ENCODE measurements around the gene NAPG. TPM values are rescaled to one million over a fixed set of nuclear protein-coding genes. Genes with fewer than 3 reads are reported as not detected.

NAPG gene
- total and polyA plus RNA-seq, 3 experiments from 2014 or later = 10.1 to 29.6 (median 27.5) TPM

GRCh38 chr18:10485475-10485874 lies 40.4 kb upstream of the NAPG start:
- no peaks in the 10 kb centered on the region for H3K9me3 ChIP-seq (ENCODE audit: low read length)
- H3K27me3 ChIP-seq (ENCODE audit: insufficient read depth, low read length, poor library complexity, severe bottlenecking) = no peaks in the 10 kb centered on the region
- no peaks in the 10 kb centered on the region for H3K36me3 Mint-ChIP-seq
- peaks cover 3 to 9% (median 4%) of the 10 kb centered on the region in 3 donors for H3K4me1 Mint-ChIP-seq
- no peak overlapping the region for H3K4me3 ChIP-seq (ENCODE audit: low read length)
- no peak overlapping the region for H3K27ac ChIP-seq (ENCODE audit: low read depth, low read length)
- peak overlapping the region in 1 of 8 donors; percentile 75 for H3K27ac Mint-ChIP-seq
- POLR2A ChIA-PET = no interaction called here
- H3K9me3 Mint-ChIP-seq = peaks cover 0 to 2% (median 0%) of the 10 kb centered on the region in 5 donors
- CTCF ChIA-PET = no interaction called here
- H3K4me3 Mint-ChIP-seq = no peak overlapping the region
- H3K27me3 Mint-ChIP-seq = peaks cover 0 to 1% of the 10 kb centered on the region in 2 donors
- H3K36me3 ChIP-seq (ENCODE audit: insufficient read depth, low read length) = no peaks in the 10 kb centered on the region
- no peaks in the 10 kb centered on the region for H3K4me1 ChIP-seq (ENCODE audit: insufficient read depth, low read length)
- DNase-seq = no peak

- Histone ChIP-seq H3K4me1 (ENCODE audit: insufficient read depth, low read length) (no peaks in the 10 kb centered on the region), H3K4me3 (ENCODE audit: low read length) (no peak overlapping the region), H3K36me3 (ENCODE audit: insufficient read depth, low read length) (no peaks in the 10 kb centered on the region), H3K27ac (ENCODE audit: low read depth, low read length) (no peak overlapping the region), H3K27me3 (ENCODE audit: insufficient read depth, low read length, poor library complexity, severe bottlenecking) (no peaks in the 10 kb centered on the region), H3K9me3 (ENCODE audit: low read length) (no peaks in the 10 kb centered on the region)
- CTCF ChIA-PET = no interaction called here
- Mint-ChIP-seq H3K27me3 (peaks cover 0 to 1% of the 10 kb centered on the region in 2 donors), H3K4me3 (no peak overlapping the region), H3K36me3 (no peaks in the 10 kb centered on the region), H3K4me1 (peaks cover 7 to 15% (median 11%) of the 10 kb centered on the region in 3 donors), H3K9me3 (peaks cover 0 to 2% (median 0%) of the 10 kb centered on the region in 5 donors), H3K27ac (no peak overlapping the region)
- POLR2A ChIA-PET = no interaction called here
- no peak for DNase-seq
Observed at GRCh38 chr18:10486362-10486761, 39.5 kb upstream of the NAPG start.

GRCh38 chr18:10487154-10487553 lies 38.7 kb upstream of the NAPG start:
- no peak overlapping the region for H3K4me3 Mint-ChIP-seq
- no peak for DNase-seq
- peaks cover 7 to 15% (median 11%) of the 10 kb centered on the region in 3 donors for H3K4me1 Mint-ChIP-seq
- no peak overlapping the region for H3K27ac Mint-ChIP-seq
- no peak overlapping the region for H3K4me3 ChIP-seq (ENCODE audit: low read length)
- H3K27ac ChIP-seq (ENCODE audit: low read depth, low read length) = no peak overlapping the region
- peaks cover 0 to under 1% (median 0%) of the 10 kb centered on the region in 5 donors for H3K9me3 Mint-ChIP-seq
- peaks cover 0 to 1% of the 10 kb centered on the region in 2 donors for H3K27me3 Mint-ChIP-seq
- no peaks in the 10 kb centered on the region for H3K4me1 ChIP-seq (ENCODE audit: insufficient read depth, low read length)
- H3K36me3 ChIP-seq (ENCODE audit: insufficient read depth, low read length) = no peaks in the 10 kb centered on the region
- H3K9me3 ChIP-seq (ENCODE audit: low read length) = no peaks in the 10 kb centered on the region
- H3K36me3 Mint-ChIP-seq = no peaks in the 10 kb centered on the region
- no peaks in the 10 kb centered on the region for H3K27me3 ChIP-seq (ENCODE audit: insufficient read depth, low read length, poor library complexity, severe bottlenecking)
- POLR2A ChIA-PET = no interaction called here
- CTCF ChIA-PET = no interaction called here

- Histone ChIP-seq H3K27me3 (ENCODE audit: insufficient read depth, low read length, poor library complexity, severe bottlenecking) (no peaks in the 10 kb centered on the region), H3K27ac (ENCODE audit: low read depth, low read length) (no peak overlapping the region), H3K4me3 (ENCODE audit: low read length) (no peak overlapping the region), H3K36me3 (ENCODE audit: insufficient read depth, low read length) (no peaks in the 10 kb centered on the region), H3K4me1 (ENCODE audit: insufficient read depth, low read length) (no peaks in the 10 kb centered on the region), H3K9me3 (ENCODE audit: low read length) (no peaks in the 10 kb centered on the region)
- H3K36me3 Mint-ChIP-seq = no peaks in the 10 kb centered on the region
- CTCF ChIA-PET = no interaction called here
- H3K4me1 Mint-ChIP-seq = peaks cover 7 to 15% (median 11%) of the 10 kb centered on the region in 3 donors
- no peaks in the 10 kb centered on the region for H3K9me3 Mint-ChIP-seq
- POLR2A ChIA-PET = no interaction called here
- no peak overlapping the region for H3K4me3 Mint-ChIP-seq
- H3K27ac Mint-ChIP-seq = no peak overlapping the region
- no peak for DNase-seq
- H3K27me3 Mint-ChIP-seq = peaks cover 0 to 1% of the 10 kb centered on the region in 2 donors
Observed at GRCh38 chr18:10488017-10488416, 37.8 kb upstream of the NAPG start.

- H3K36me3 ChIP-seq (ENCODE audit: insufficient read depth, low read length) = no peaks in the 10 kb centered on the region
- no peaks in the 10 kb centered on the region for H3K27me3 ChIP-seq (ENCODE audit: insufficient read depth, low read length, poor library complexity, severe bottlenecking)
- H3K9me3 ChIP-seq (ENCODE audit: low read length) = no peaks in the 10 kb centered on the region
- no peak overlapping the region for H3K4me3 ChIP-seq (ENCODE audit: low read length)
- Mint-ChIP-seq H3K27me3 (peaks cover 2 to 8% of the 10 kb centered on the region in 2 donors), H3K27ac (peak overlapping the region in 5 of 8 donors; percentile 16 to 67 (median 48)), H3K36me3 (no peaks in the 10 kb centered on the region), H3K4me1 (peaks cover 7 to 11% (median 10%) of the 10 kb centered on the region in 3 donors), H3K9me3 (no peaks in the 10 kb centered on the region), H3K4me3 (no peak overlapping the region)
- ChIA-PET POLR2A (no interaction called here), CTCF (interaction anchor here (1.4 kb wide), 1 partner anchor 12 kb away, joined by 4 read pairs; no protein-coding TSS in a partner anchor)
- H3K27ac ChIP-seq (ENCODE audit: low read depth, low read length) = no peak overlapping the region
- DNase-seq = peak; percentile 13 to 65 (median 43)
- H3K4me1 ChIP-seq (ENCODE audit: insufficient read depth, low read length) = no peaks in the 10 kb centered on the region
Observed at GRCh38 chr18:10490401-10491165, 35.2 kb upstream of the NAPG start.

- Mint-ChIP-seq H3K4me3 (no peak overlapping the region), H3K27me3 (peaks cover 1 to 18% of the 10 kb centered on the region in 2 donors), H3K4me1 (peaks cover 3 to 11% (median 9%) of the 10 kb centered on the region in 3 donors), H3K9me3 (no peaks in the 10 kb centered on the region), H3K36me3 (no peaks in the 10 kb centered on the region), H3K27ac (no peak overlapping the region)
- Histone ChIP-seq H3K4me3 (ENCODE audit: low read length) (no peak overlapping the region), H3K36me3 (ENCODE audit: insufficient read depth, low read length) (no peaks in the 10 kb centered on the region), H3K27me3 (ENCODE audit: insufficient read depth, low read length, poor library complexity, severe bottlenecking) (no peaks in the 10 kb centered on the region), H3K4me1 (ENCODE audit: insufficient read depth, low read length) (no peaks in the 10 kb centered on the region), H3K9me3 (ENCODE audit: low read length) (no peaks in the 10 kb centered on the region), H3K27ac (ENCODE audit: low read depth, low read length) (no peak overlapping the region)
- no peak for DNase-seq
- ChIA-PET POLR2A (no interaction called here), CTCF (no interaction called here)
Observed at GRCh38 chr18:10495936-10496335, 29.9 kb upstream of the NAPG start.

GRCh38 chr18:10497206-10497749 lies 28.5 kb upstream of the NAPG start:
- ChIA-PET POLR2A (no interaction called here), CTCF (no interaction called here)
- no peak overlapping the region for H3K4me3 ChIP-seq (ENCODE audit: low read length)
- Mint-ChIP-seq H3K9me3 (no peaks in the 10 kb centered on the region), H3K4me3 (no peak overlapping the region), H3K27ac (no peak overlapping the region), H3K27me3 (peaks cover 3 to 20% of the 10 kb centered on the region in 2 donors), H3K36me3 (no peaks in the 10 kb centered on the region), H3K4me1 (peaks cover 3 to 9% (median 7%) of the 10 kb centered on the region in 3 donors)
- no peak for DNase-seq
- no peaks in the 10 kb centered on the region for H3K4me1 ChIP-seq (ENCODE audit: insufficient read depth, low read length)
- H3K27me3 ChIP-seq (ENCODE audit: insufficient read depth, low read length, poor library complexity, severe bottlenecking) = no peaks in the 10 kb centered on the region
- H3K36me3 ChIP-seq (ENCODE audit: insufficient read depth, low read length) = no peaks in the 10 kb centered on the region
- H3K27ac ChIP-seq (ENCODE audit: low read depth, low read length) = no peak overlapping the region
- no peaks in the 10 kb centered on the region for H3K9me3 ChIP-seq (ENCODE audit: low read length)

GRCh38 chr18:10499230-10499629 lies 26.6 kb upstream of the NAPG start:
- no peaks in the 10 kb centered on the region for H3K9me3 Mint-ChIP-seq
- H3K4me1 Mint-ChIP-seq = peaks cover 3 to 9% (median 7%) of the 10 kb centered on the region in 3 donors
- Histone ChIP-seq H3K4me3 (ENCODE audit: low read length) (no peak overlapping the region), H3K27me3 (ENCODE audit: insufficient read depth, low read length, poor library complexity, severe bottlenecking) (no peaks in the 10 kb centered on the region), H3K36me3 (ENCODE audit: insufficient read depth, low read length) (no peaks in the 10 kb centered on the region), H3K9me3 (ENCODE audit: low read length) (no peaks in the 10 kb centered on the region), H3K27ac (ENCODE audit: low read depth, low read length) (no peak overlapping the region), H3K4me1 (ENCODE audit: insufficient read depth, low read length) (no peaks in the 10 kb centered on the region)
- no peak overlapping the region for H3K4me3 Mint-ChIP-seq
- peaks cover 4 to 37% of the 10 kb centered on the region in 2 donors for H3K27me3 Mint-ChIP-seq
- no peak for DNase-seq
- H3K36me3 Mint-ChIP-seq = no peaks in the 10 kb centered on the region
- POLR2A ChIA-PET = no interaction called here
- no peak overlapping the region for H3K27ac Mint-ChIP-seq
- CTCF ChIA-PET = no interaction called here

Measured in CD8-positive, alpha-beta memory T cell (primary cell).